ENCODE data around the gene RAPGEF2.

RAPGEF2 gene

GRCh38 chr4:159280442-159281172 lies 177.7 kb downstream of the RAPGEF2 start:
- DNase-seq (ENCODE audit: low read depth) = no peak

- peak; percentile 53 for DNase-seq (ENCODE audit: low read depth)
Measured at GRCh38 chr4:159281771-159282170, 178.9 kb downstream of the RAPGEF2 start.

DNA sequence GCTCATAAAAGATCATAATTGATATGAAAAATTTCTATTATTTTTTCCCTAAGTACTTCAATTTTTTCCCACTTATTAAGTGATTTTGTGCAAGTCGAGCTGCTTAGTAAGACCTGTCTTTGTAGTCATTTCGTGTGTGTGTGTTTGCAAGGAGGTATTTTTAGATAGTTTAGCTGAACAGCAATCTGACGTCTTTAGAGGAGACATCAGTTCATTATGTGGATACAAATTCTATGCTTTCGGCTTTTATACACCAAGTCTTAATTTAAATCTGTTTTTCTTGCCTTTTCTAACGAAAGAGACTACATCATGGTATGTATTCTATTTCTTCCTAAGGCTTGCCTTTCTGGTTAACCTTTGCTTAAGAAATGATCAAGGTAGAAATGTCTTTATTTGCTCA lies 179.4 kb downstream of the RAPGEF2 start:
- no peak for DNase-seq (ENCODE audit: low read depth)

DNA sequence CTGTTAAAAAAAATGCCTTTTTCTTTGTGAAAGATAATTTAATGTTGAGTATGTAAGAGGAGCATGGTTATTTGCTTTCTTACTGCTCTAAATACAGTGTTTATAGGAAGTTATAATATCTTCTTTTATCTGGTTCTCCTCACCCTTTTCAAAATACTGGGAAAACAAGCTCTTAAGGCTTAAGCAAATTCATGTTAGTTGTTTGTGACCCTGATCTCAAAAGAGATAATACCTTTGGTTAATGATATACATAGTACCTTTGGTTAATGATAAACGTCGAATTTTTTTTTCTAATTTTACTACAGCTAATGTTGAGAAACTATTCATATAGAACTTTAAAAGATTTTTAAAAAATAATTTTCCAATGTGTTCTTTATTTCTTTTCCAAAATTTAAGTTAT lies 180.1 kb downstream of the RAPGEF2 start:
- DNase-seq (ENCODE audit: low read depth) = no peak

DNA sequence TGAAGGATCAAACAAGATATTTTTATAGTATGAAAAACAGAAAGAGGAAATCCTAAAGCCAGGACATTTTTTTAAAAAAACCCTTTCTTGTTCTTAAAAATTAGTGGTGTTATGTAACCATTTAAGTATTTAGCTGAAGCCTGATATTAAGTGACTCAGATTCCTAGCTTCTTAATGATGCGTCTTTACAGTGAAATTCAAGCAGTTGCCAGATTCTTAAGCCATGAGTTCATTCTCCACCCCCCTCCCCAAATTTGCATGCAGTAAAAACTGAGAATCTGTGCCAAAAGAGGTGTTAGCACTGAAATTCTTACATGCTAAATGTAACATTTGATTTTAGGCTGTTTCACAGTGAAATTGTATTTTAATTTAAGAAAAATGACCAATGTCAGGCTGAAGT lies 180.8 kb downstream of the RAPGEF2 start:
- DNase-seq (ENCODE audit: low read depth) = peak; percentile 95

GRCh38 chr4:159284113-159284512 lies 181.2 kb downstream of the RAPGEF2 start:
- DNase-seq (ENCODE audit: low read depth) = peak; percentile 59

GRCh38 chr4:159284733-159285132 lies 181.9 kb downstream of the RAPGEF2 start:
- DNase-seq (ENCODE audit: low read depth) = no peak

- DNase-seq (ENCODE audit: low read depth) = no peak
Measured at GRCh38 chr4:159287767-159288166, 184.9 kb downstream of the RAPGEF2 start.

GRCh38 chr4:159289682-159290081 lies 186.8 kb downstream of the RAPGEF2 start:
- DNase-seq (ENCODE audit: low read depth) = no peak

GRCh38 chr4:159290321-159291030 lies 187.6 kb downstream of the RAPGEF2 start:
- peak; percentile 69 for DNase-seq (ENCODE audit: low read depth)

GRCh38 chr4:159291176-159291575 lies 188.3 kb downstream of the RAPGEF2 start:
- DNase-seq (ENCODE audit: low read depth) = no peak

DNA sequence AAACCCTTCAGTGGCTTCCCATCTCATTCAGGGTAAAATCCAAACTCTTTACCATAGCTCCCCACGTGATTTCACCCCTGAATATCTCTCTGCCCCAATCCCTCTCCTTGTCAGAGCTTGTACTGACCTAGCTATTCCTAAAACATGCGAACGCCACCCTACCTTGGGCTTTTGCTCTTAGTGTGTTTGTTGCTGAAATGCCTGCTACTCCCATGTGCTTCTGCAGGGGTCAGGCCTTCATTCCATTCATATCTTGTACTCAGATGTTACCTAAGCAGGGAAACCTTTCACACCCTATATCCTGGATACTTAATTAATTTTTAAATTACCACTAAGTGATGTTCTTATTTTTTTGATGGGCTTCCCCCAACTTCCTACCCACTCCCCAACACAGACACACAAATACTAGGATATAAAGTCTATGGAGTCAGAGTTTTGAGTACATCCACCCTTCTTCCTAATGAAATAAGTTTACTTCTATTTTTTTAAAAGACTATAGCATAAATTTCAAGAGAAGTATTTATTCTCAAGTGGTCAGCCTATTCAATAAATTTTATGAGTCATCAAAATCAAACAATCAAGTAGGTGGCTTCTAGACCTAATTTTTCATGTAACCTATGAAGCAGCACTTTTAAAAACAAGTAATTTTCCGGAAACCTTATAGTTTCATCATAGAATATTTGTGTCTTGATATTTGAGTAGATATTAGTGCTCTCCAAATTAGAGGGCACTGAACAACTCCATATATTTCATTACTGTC lies 189.4 kb downstream of the RAPGEF2 start:
- DNase-seq (ENCODE audit: low read depth) = no peak

DNA sequence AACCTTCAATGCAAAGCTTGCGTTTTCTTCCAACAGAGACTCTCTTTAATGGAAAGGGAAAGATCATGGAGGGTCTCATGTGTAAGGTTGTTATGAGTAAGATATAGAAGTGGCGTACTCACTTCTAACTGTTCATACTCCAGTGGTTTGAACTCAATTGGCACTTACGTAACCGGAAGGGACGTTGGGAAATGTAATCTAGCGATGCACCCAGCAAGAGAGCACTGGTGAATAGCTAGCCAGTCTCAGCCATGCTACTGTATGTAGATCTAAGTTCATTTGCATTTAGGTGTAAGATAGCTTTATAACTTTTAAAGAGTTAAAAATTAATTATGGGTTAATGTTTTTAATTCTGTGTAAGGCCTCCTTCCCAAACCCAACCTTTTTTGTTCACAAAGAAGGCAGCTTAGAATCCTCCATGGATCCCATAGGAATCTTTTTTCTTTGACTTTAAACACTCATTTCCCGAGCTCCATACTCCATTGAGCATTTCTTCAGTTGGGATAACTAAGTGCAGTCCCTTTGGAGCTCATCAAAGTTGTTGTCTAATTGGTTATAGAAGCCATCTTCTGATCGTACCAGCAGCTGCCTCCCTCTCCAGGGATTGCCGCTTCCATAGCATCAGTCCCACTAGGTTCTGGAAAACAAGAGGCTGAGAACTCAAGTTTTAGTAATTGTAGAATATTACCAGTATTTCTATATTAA lies 191.1 kb downstream of the RAPGEF2 start:
- DNase-seq (ENCODE audit: low read depth) = no peak

DNA sequence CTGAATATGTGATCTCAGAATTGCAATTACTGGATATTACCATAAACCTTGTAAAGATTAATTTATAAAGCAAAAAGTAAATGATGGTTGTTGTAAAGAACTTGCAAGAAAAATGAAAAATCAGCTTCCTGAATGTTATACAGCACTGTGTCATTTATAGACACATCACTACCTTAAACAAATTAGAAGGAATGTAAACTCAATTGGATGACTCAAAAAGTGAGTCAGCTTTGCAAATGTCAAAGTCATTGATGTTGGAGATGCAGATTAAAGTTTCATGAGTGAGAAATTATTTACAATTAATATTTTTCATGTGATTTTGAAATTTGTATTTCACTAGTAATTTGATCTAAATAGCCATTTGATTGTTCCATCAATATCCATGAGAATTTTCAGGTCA lies 193.2 kb downstream of the RAPGEF2 start:
- peak; percentile 75 for DNase-seq (ENCODE audit: low read depth)

GRCh38 chr4:159297091-159297490 lies 194.2 kb downstream of the RAPGEF2 start:
- DNase-seq (ENCODE audit: low read depth) = no peak

DNA sequence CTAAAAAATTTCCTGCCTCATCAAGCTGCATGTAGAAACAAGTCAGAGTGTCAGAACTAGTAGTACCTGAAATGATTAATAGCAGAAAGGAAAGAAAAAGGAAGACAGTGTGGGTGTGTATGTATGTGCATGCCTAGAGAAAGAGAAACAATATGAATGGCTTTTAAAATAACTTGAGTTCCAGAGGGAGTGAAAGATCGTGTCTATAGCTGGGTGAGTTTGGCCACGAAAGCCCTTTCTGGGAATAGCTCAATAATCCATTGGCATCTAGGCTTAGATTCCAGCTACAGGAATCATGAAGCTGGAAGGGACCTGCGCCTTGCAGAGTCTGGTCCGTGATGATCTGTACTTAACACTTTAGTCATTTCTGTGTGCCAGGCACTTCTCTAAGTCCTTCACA lies 195.6 kb downstream of the RAPGEF2 start:
- peak; percentile 91 for DNase-seq (ENCODE audit: low read depth)

- DNase-seq (ENCODE audit: low read depth) = no peak
Measured at GRCh38 chr4:159303435-159303834, 200.6 kb downstream of the RAPGEF2 start.

- peak; percentile 74 for DNase-seq (ENCODE audit: low read depth)
Measured at GRCh38 chr4:159305129-159305528, 202.2 kb downstream of the RAPGEF2 start.

DNA sequence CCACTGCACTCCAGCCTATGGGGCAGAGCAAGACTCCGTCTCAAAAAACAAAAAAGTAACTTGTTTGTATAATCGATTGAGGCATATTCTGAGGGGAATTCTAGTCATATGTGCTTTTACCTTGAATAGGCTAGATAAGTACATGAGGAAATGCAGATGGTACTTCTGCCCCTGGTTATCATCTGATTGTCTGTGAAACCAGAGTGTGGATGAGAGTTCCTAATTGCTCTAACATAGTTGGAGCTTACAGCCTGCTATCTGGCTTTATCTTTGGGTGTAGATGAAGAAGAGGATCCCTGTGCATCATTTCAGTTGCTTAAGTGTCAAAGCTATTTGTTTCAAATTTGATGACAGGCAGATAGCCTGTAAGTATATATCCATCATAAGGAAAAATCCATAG lies 205.1 kb downstream of the RAPGEF2 start:
- DNase-seq (ENCODE audit: low read depth) = no peak

- DNase-seq (ENCODE audit: low read depth) = peak; percentile 77
Measured at GRCh38 chr4:159308566-159309340, 205.9 kb downstream of the RAPGEF2 start.

- no peak for DNase-seq (ENCODE audit: low read depth)
Measured at GRCh38 chr4:159312236-159312635, 209.4 kb downstream of the RAPGEF2 start.

All from EH (cell line).